HUES48 (cell line): Measurements from ENCODE around the gene CYP4F2.
"Not testable (repeated sequence)": the region's sequence is repeated elsewhere in the genome, so short reads cannot be mapped to it uniquely, and the experiment has no call there.

Source experiments
- H3K27ac ChIP-seq: one replicate; pipeline ENCODE4 v1.7.0; 2013; ENCODE audit warnings: low read depth, low read length, inconsistent platforms
- H3K27me3 ChIP-seq: 2 replicates; pipeline ENCODE4 v1.6.1; 2013; ENCODE audit warnings: mild to moderate bottlenecking, low read length; ENCODE audit not compliant: control insufficient read depth, insufficient read depth
- H3K36me3 ChIP-seq: 2 replicates; pipeline ENCODE4 v1.6.1; 2013; ENCODE audit warnings: low read length; ENCODE audit not compliant: control insufficient read depth, insufficient read depth
- H3K4me1 ChIP-seq: 2 replicates; pipeline ENCODE4 v1.6.1; 2013; ENCODE audit warnings: mild to moderate bottlenecking, low read length; ENCODE audit not compliant: control insufficient read depth, insufficient read depth
- H3K4me3 ChIP-seq: 2 replicates; pipeline ENCODE4 v1.5.1; 2013; ENCODE audit warnings: mild to moderate bottlenecking, low read depth, low read length
- H3K9ac ChIP-seq: 2 replicates; pipeline ENCODE4 v1.6.1; 2013; ENCODE audit warnings: mild to moderate bottlenecking, low read depth, low read length, moderate library complexity
- H3K9me3 ChIP-seq: 2 replicates; pipeline ENCODE4 v1.6.1; 2013; ENCODE audit warnings: low read length; ENCODE audit not compliant: control insufficient read depth, insufficient read depth

The CYP4F2 gene

DNA sequence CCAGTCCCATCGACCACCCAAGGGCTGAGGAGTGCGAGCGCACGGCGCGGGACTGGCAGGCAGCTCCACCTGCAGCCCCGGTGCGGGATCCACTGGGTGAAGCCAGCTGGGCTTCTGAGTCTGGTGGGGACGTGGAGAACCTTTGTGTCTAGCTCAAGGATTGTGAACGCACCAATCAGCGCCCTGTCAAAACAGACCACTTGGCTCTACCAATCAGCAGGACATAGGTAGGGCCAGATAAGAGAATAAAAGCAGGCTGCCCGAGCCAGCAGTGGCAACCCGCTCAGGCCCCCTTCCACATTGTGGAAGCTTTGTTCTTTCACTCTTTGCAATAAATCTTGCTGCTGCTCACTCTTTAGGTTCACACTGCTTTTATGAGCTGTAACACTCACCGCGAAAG is 2.2 kb upstream of the CYP4F2 start:
- H3K4me1 ChIP-seq, H3K27ac ChIP-seq, H3K4me3 ChIP-seq, H3K36me3 ChIP-seq, H3K9ac ChIP-seq, H3K27me3 ChIP-seq: not testable (repeated sequence)
- peaks cover 69% of the 10 kb centered on the region for H3K9me3 ChIP-seq

DNA sequence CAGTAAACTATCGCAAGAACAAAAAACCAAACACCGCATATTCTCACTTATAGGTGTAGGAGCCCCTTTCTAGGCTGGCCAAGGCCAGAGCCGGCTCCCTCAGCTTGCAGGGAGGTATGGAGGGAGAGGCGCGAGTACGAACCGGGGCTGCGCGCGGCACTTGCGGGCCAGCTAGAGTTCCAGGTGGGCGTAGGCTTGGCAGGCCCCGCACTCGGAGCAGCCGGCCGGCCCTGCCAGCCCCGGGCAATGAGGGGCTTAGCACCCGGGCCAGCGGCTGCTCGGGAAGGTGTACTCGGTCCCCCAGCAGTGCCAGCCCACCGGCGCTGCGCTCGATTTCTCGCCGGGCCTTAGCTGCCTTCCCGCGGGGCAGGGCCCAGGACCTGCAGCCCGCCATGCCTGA is 1.7 kb upstream of the CYP4F2 start:
- H3K27ac ChIP-seq, H3K36me3 ChIP-seq, H3K9ac ChIP-seq, H3K27me3 ChIP-seq, H3K4me1 ChIP-seq, H3K4me3 ChIP-seq: not testable (repeated sequence)
- peaks cover 69% of the 10 kb centered on the region for H3K9me3 ChIP-seq

DNA sequence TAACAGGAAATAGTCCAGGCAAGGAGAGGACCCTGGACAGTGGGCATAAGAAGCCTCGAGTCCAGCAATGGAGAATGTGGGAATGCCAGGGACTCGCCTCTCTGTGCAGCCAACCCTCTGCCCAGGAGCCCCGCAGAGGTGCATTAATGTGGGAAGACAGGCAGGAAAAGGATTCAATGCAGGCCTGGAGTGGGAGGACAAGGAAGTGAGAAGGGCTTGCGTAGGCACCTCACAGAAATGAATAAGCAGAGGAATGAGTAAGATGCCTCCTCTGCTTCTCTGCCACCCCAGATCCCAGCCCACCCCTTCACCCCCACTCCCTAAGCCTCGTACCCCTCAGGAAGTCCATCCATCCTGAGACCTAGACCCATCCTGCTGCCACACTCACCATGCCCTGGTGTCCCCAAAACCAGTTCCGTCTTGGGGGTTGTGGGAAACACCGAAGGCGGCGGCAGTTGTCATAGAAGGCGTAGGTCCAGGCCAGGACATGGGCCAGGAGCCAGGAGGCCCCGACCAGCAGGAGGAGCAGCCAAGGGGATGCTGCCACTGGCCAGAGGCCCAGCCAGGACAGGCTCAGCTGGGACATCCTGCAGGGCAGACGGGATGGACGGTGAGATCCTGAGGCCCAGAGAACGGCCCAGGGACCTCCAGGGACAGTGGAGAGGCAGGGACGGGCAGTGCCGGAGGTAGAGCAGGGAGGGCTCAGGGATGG is 692 bp downstream of the CYP4F2 start:
- no peak overlapping the region for H3K27ac ChIP-seq
- peaks cover 82% of the 10 kb centered on the region for H3K9me3 ChIP-seq

DNA sequence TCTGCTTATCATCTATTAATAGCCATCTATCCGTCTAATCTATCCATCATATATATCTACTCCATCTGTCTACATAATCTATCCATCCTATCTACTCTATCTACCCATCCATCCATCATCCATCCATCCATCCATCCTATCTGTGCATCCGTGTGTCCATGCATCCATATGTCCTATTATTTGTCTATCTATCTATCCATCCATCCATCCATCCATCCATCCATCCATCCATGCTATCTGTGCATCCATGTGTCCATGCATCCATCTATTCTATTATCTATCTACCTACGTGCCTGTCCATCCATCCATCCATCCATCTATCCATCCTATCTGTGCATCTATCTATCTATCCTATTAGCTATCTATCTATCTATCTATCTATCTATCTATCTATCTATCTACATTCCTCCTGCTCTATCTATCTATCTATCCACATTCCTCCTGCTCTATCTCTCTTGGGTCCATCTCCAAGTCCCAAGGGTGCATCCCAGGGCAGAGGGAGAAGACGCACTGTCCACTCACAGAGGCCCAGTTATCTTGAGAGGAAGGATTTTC is 1.9 kb downstream of the CYP4F2 start:
- Histone ChIP-seq H3K9ac (no peak overlapping the region), H3K27me3 (no peaks in the 10 kb centered on the region), H3K27ac (no peak overlapping the region), H3K4me3 (no peak overlapping the region), H3K9me3 (peaks cover 82% of the 10 kb centered on the region), H3K36me3 (no peaks in the 10 kb centered on the region), H3K4me1 (no peaks in the 10 kb centered on the region)

More for the DNA sequence above, 692 bp downstream of the CYP4F2 start:
- Histone ChIP-seq H3K4me1 (no peaks in the 10 kb centered on the region), H3K36me3 (no peaks in the 10 kb centered on the region), H3K9ac (no peak overlapping the region), H3K27me3 (no peaks in the 10 kb centered on the region), H3K4me3 (no peak overlapping the region)

DNA sequence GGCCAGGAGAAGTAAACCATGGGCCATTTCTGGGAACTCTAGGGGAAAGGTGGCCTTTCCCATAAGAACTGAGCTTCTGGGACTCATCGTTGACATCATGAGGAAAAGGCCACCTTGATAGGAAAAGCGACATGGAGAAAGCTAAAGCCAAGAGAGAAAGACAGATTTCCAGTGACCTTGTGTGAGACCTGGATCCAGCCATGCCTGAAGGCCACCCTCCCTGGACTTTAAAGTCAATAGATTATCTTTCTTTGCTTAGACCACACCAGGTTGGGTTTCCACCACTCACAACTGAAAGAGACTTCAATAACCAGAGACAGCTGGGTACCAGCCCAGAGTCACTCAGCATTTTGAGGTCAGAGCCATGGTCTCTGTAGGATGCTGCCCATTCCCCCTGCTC is 3.5 kb downstream of the CYP4F2 start:
- H3K27me3 ChIP-seq: no peaks in the 10 kb centered on the region
- H3K36me3 ChIP-seq: no peaks in the 10 kb centered on the region
- no peaks in the 10 kb centered on the region for H3K4me1 ChIP-seq
- peaks cover 90% of the 10 kb centered on the region for H3K9me3 ChIP-seq
- H3K9ac ChIP-seq: no peak overlapping the region
- no peak overlapping the region for H3K4me3 ChIP-seq
- no peak overlapping the region for H3K27ac ChIP-seq

DNA sequence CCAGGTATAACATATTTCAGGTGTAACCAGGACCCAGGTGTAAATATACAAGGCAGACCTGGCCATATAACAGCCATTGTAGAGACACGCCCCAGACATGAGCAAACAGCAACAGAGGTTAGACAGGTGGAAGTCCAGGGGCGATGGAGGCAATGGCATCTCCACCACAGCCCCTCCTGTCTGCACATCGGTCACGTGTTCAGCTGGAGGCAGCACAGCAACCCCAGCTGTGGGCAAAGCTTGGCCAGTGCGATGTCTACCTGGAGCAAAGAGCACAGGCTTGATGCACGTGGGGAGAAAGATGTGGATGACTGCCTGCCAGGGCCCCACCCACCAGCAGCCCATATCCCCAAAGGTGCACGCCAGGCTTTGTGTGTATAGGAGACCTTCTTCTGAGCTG is 4.4 kb downstream of the CYP4F2 start:
- H3K36me3 ChIP-seq: no peaks in the 10 kb centered on the region
- no peak overlapping the region for H3K27ac ChIP-seq
- no peak overlapping the region for H3K9ac ChIP-seq
- no peaks in the 10 kb centered on the region for H3K4me1 ChIP-seq
- no peaks in the 10 kb centered on the region for H3K27me3 ChIP-seq
- no peak overlapping the region for H3K4me3 ChIP-seq
- H3K9me3 ChIP-seq: peaks cover 91% of the 10 kb centered on the region

DNA sequence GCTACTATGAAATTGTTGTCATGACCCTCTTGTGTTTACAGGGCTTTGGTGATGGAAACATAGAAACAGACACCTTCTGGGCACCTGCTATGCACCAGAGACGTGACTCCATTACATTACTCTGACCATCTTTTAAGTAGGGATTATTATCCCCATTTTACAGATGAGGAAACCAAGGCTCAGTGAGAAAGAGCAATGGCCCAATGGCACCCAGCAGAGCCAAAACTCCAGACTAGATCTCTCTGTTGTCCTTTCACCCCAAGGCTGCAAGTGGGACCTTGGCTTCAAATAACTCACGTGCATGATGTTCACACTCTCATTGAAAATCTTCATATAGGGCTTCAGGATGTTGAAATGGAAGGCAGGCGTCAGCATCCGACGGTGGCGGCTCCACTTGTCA is 5.9 kb downstream of the CYP4F2 start:
- no peaks in the 10 kb centered on the region for H3K36me3 ChIP-seq
- H3K4me1 ChIP-seq: no peaks in the 10 kb centered on the region
- H3K9me3 ChIP-seq: peaks cover 94% of the 10 kb centered on the region
- H3K27me3 ChIP-seq: no peaks in the 10 kb centered on the region
- H3K9ac ChIP-seq: no peak overlapping the region
- no peak overlapping the region for H3K27ac ChIP-seq
- H3K4me3 ChIP-seq: no peak overlapping the region

DNA sequence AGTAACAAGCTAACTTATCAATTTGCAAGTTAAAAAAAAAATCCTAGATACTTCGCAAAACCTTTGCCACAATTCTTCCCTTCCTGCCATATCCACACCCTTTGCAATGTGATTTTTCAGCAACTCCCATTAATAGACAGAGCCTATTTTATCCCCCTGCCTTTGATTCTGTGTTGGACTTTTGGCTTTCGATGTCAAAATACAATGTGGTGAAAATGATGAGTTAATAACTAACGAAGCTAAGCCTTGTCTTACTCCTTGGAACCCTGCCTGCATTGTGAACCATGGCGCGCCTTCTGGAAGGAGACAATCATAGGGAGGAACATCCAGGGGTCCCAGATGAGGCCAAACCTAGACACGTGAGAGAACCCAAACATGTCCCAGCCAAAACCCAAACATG is 6.4 kb downstream of the CYP4F2 start:
- Histone ChIP-seq H3K4me3 (no peak overlapping the region), H3K27ac (no peak overlapping the region), H3K4me1 (no peaks in the 10 kb centered on the region), H3K9ac (no peak overlapping the region), H3K9me3 (peaks cover 94% of the 10 kb centered on the region), H3K27me3 (no peaks in the 10 kb centered on the region), H3K36me3 (no peaks in the 10 kb centered on the region)

DNA sequence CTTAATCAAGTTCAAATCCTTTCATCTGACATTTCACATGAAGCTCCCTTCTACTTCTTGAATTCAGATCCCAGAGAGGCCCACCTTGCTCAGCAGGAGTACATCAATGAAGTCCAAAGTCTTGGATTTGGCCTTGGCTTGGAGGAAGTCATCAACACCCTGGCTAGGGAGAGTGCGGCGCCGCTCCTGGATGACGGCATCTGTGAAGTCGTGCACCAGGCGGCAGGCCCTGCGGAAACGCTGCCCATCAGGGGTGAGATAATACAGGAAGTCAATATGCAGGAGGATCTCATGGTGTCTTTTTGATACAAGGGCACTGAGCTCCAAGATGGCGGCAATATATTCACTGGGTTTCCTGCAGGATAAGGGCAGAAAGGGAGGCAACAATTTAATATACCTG is 8.5 kb downstream of the CYP4F2 start:
- H3K27ac ChIP-seq, H3K4me3 ChIP-seq, H3K4me1 ChIP-seq, H3K9ac ChIP-seq, H3K36me3 ChIP-seq, H3K27me3 ChIP-seq: not testable (repeated sequence)
- peaks cover 88% of the 10 kb centered on the region for H3K9me3 ChIP-seq

DNA sequence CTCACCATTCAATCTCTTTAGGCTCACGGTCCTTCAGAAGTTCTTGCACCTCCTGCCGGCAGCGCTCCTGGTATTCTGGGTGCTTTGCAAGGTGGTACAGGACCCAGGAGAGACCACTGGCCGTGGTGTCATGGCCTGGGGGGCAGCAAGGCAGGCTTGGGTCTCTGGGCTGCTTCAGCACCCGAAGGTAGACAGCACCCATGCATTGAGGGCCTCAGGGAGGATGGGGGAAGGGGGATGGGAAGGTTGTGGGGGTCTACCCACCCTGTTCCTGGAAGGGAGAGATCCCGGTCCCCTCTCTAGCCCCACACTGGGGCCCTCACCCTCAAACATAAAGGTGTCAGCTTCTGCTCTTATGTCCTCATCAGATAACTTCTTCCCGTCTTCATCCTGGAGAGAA is 12.0 kb downstream of the CYP4F2 start:
- Histone ChIP-seq H3K36me3 (no peaks in the 10 kb centered on the region), H3K4me3 (no peak overlapping the region), H3K9me3 (peaks cover 78% of the 10 kb centered on the region), H3K27me3 (no peaks in the 10 kb centered on the region), H3K4me1 (no peaks in the 10 kb centered on the region), H3K27ac (no peak overlapping the region), H3K9ac (no peak overlapping the region)

DNA sequence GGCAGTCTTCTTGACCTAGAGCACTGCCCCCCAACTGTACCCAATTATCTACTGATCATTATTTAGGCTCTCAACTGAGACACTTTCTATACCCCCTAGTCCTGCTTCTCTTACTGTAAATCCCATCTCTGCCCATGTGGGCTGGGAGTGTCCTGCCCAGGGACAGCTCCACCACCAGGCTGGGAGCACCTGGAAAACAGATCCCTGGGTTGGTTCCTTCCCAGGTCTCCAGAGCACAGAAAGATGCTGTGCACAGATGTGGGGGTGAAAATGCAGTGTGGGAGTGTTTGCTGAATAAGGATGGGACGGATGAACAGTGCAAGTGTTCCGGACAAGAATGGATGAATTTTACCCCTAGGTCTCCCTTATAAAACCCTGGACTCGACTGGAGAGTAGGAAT is 12.7 kb downstream of the CYP4F2 start:
- Histone ChIP-seq H3K4me1 (no peaks in the 10 kb centered on the region), H3K27ac (no peak overlapping the region), H3K27me3 (no peaks in the 10 kb centered on the region), H3K36me3 (no peaks in the 10 kb centered on the region), H3K9ac (no peak overlapping the region), H3K9me3 (peaks cover 75% of the 10 kb centered on the region), H3K4me3 (no peak overlapping the region)
